Suprapubic skin (tissue), 4 donors: ENCODE data around the gene PDGFB. TPM values are rescaled to one million over a fixed set of nuclear protein-coding genes. Genes with fewer than 3 reads are reported as not detected.

Source experiments
- DNase-seq, 2 donors: peaks; one replicate each; pipeline ENCODE4 v3.0.0-alpha.2; 2019; ENCODE audit warnings: low spot score in 2 of 2
- H3K27ac ChIP-seq: fragments of 200-600 bp; sonication (generic); one replicate; pipeline ENCODE4 v1.5.1; 2019
- H3K27me3 ChIP-seq: fragments of 200-600 bp; sonication (generic); one replicate; pipeline ENCODE4 v1.5.1; 2019
- H3K36me3 ChIP-seq: fragments of 200-600 bp; sonication (generic); one replicate; pipeline ENCODE4 v1.5.1; 2019
- H3K4me1 ChIP-seq: fragments of 200-600 bp; sonication (generic); one replicate; pipeline ENCODE4 v1.5.1; 2019
- H3K4me3 ChIP-seq: fragments of 200-600 bp; sonication (generic); one replicate; pipeline ENCODE4 v1.5.1; 2019; ENCODE audit warnings: mild to moderate bottlenecking
- H3K9me3 ChIP-seq: fragments of 200-600 bp; sonication (generic); one replicate; pipeline ENCODE4 v1.5.1; 2019
- EP300 ChIP-seq: sonication (generic); formaldehyde crosslinking; IDR thresholded peaks from one replicate; pipeline ENCODE4 v1.6.1; 2017; ENCODE audit warnings: antibody characterized with exemption
- POLR2A ChIP-seq, 2 donors: fragments of 450-650 bp; IDR thresholded peaks; one replicate each; pipeline ENCODE4 v1.6.1; 2017; ENCODE audit warnings: antibody characterized with exemption in 2 of 2, mild to moderate bottlenecking in 2 of 2, moderate library complexity in 2 of 2
- POLR2AphosphoS5 ChIP-seq, 3 donors: sonication (generic); formaldehyde crosslinking; IDR thresholded peaks; one replicate each; pipeline ENCODE4 v1.6.1; 2017; ENCODE audit warnings: antibody characterized with exemption in 3 of 3
- WGBS: methylation state at CpG from one replicate; pipeline ENCODE4 v1.1.5; 2018; 5-methylcytosine and 5-hydroxymethylcytosine counted together
- total RNA-seq, 4 donors: library from RNA; depleted of rRNA; stranded (reverse); fragments of >200 nt; gene quantifications; one replicate each; pipeline ENCODE4 v1.1.0, GENCODE V29; 2016
- TF ChIP-seq, protein P1 (sequence below), 2 donors: fragments of 200-600 bp in 1 of 2; fragments of 450-650 bp in 1 of 2; sonication (generic) in 1 of 2; IDR thresholded peaks; one replicate each; pipeline ENCODE4 v1.5.1; 2016 to 2019; ENCODE audit warnings: antibody characterized with exemption in 2 of 2, mild to moderate bottlenecking in 1 of 2, moderate library complexity in 1 of 2

PDGFB gene
- total RNA-seq, 4 donors from 2014 or later = 10.5 to 20.6 (median 12.0) TPM

DNA sequence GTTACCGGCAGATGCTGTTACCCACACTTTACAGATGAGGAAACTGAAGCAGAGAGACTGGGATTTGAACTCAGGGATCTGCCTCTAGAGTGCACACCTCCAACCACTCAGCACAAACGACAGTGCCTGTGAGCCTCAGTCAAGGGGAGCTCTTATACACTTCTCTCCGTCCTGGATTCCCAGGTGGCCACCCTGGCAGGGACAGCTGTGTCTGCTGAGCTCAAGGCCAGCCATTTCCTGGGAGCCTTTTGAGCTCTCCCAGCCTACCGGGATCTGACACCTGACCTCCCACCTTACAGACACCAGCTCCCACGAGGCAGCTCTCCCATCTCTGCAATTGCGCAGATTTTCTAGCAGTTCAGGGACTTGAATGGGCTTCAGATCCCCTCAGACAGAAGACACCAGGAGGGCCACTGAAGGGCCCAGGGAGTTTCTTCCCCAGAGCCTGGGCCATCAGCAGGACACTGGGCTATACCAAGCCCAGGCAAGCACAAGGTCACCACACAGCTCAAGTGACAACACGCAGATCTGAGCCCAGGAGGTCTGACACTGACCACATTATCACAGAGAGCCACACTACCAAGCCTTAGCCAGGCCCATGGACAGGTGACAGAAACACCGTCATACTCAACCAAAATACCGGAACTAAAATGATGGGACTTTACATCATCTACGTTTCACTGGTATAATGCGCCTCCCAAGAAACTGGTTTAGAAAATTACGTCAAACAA lies 17.1 kb downstream of the PDGFB start:
- no peak for DNase-seq
- TF ChIP-seq EP300 (no peak), POLR2A (IDR thresholded peaks at IDR 0.05) (no peak), POLR2AphosphoS5 (IDR thresholded peaks at IDR 0.05) (no peak)
- TF ChIP-seq, protein P1, sequence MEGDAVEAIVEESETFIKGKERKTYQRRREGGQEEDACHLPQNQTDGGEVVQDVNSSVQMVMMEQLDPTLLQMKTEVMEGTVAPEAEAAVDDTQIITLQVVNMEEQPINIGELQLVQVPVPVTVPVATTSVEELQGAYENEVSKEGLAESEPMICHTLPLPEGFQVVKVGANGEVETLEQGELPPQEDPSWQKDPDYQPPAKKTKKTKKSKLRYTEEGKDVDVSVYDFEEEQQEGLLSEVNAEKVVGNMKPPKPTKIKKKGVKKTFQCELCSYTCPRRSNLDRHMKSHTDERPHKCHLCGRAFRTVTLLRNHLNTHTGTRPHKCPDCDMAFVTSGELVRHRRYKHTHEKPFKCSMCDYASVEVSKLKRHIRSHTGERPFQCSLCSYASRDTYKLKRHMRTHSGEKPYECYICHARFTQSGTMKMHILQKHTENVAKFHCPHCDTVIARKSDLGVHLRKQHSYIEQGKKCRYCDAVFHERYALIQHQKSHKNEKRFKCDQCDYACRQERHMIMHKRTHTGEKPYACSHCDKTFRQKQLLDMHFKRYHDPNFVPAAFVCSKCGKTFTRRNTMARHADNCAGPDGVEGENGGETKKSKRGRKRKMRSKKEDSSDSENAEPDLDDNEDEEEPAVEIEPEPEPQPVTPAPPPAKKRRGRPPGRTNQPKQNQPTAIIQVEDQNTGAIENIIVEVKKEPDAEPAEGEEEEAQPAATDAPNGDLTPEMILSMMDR (IDR thresholded peaks at IDR 0.05) = no peak
- 71% methylated on average over 5 of the region's 12 CpGs for WGBS
- Histone ChIP-seq H3K4me1 (peaks cover 10% of the 10 kb centered on the region), H3K27me3 (no peaks in the 10 kb centered on the region), H3K27ac (no peak overlapping the region), H3K36me3 (peaks cover 70% of the 10 kb centered on the region), H3K9me3 (no peaks in the 10 kb centered on the region), H3K4me3 (no peak overlapping the region)

DNA sequence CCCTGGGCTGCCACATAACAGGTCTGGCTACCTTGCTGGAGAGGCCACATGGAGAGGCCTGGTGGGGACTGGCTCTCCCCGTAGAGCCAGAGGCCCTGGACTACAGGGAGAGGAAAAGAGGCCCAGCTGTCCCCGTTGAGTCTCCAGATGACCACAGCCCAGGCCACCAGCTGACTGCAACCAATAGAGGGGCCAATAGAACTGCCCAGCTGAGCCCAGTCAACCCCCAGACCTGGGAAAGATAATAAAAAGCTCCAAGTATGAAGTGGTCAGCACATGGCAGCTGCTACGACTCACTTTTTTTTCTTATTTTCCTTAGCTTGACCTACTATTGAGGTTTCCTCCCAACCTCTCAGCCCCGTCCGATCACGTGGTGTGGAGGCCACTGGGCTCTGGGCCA lies 18.4 kb downstream of the PDGFB start:
- no peak overlapping the region for H3K4me3 ChIP-seq
- H3K9me3 ChIP-seq = no peaks in the 10 kb centered on the region
- no peak overlapping the region for H3K27ac ChIP-seq
- peaks cover 17% of the 10 kb centered on the region for H3K4me1 ChIP-seq
- H3K27me3 ChIP-seq = no peaks in the 10 kb centered on the region
- DNase-seq = no peak
- TF ChIP-seq POLR2AphosphoS5 (IDR thresholded peaks at IDR 0.05) (no peak), EP300 (no peak), POLR2A (IDR thresholded peaks at IDR 0.05) (no peak)
- TF ChIP-seq, protein P1 (IDR thresholded peaks at IDR 0.05) = no peak
- 90% methylated on average over 6 of the region's 6 CpGs for WGBS
- peaks cover 63% of the 10 kb centered on the region for H3K36me3 ChIP-seq

GRCh38 chr22:39225591-39225990 lies 19.2 kb downstream of the PDGFB start:
- no peak for DNase-seq
- WGBS = 89% methylated on average over 7 of the region's 13 CpGs
- H3K36me3 ChIP-seq = peaks cover 55% of the 10 kb centered on the region
- peaks cover 20% of the 10 kb centered on the region for H3K4me1 ChIP-seq
- H3K27ac ChIP-seq = no peak overlapping the region
- no peaks in the 10 kb centered on the region for H3K9me3 ChIP-seq
- TF ChIP-seq, protein P1 (IDR thresholded peaks at IDR 0.05) = no peak
- no peak for TF ChIP-seq POLR2A (IDR thresholded peaks at IDR 0.05)
- TF ChIP-seq EP300 = no peak
- TF ChIP-seq POLR2AphosphoS5 (IDR thresholded peaks at IDR 0.05) = no peak
- no peaks in the 10 kb centered on the region for H3K27me3 ChIP-seq
- H3K4me3 ChIP-seq = no peak overlapping the region

- TF ChIP-seq POLR2A (IDR thresholded peaks at IDR 0.05) (no peak), POLR2AphosphoS5 (IDR thresholded peaks at IDR 0.05) (no peak), EP300 (no peak)
- TF ChIP-seq, protein P1 (IDR thresholded peaks at IDR 0.05) = no peak
- no peaks in the 10 kb centered on the region for H3K9me3 ChIP-seq
- H3K4me3 ChIP-seq = no peak overlapping the region
- H3K27me3 ChIP-seq = no peaks in the 10 kb centered on the region
- no peak overlapping the region for H3K27ac ChIP-seq
- DNase-seq = no peak
- H3K36me3 ChIP-seq = peaks cover 47% of the 10 kb centered on the region
- 83% methylated on average over 6 of the region's 7 CpGs for WGBS
- peaks cover 20% of the 10 kb centered on the region for H3K4me1 ChIP-seq
Observed at GRCh38 chr22:39224550-39224949, 20.2 kb downstream of the PDGFB start.

- TF ChIP-seq POLR2A (IDR thresholded peaks at IDR 0.05) (no peak), POLR2AphosphoS5 (IDR thresholded peaks at IDR 0.05) (peak in 1 of 3 donors; percentile 52)
- TF ChIP-seq, protein P1 (IDR thresholded peaks at IDR 0.05) = no peak
- Histone ChIP-seq H3K27me3 (no peaks in the 10 kb centered on the region), H3K4me1 (peaks cover 20% of the 10 kb centered on the region), H3K36me3 (peaks cover 41% of the 10 kb centered on the region), H3K9me3 (no peaks in the 10 kb centered on the region), H3K27ac (no peak overlapping the region), H3K4me3 (no peak overlapping the region)
- WGBS = 46% methylated on average over 20 of the region's 20 CpGs
- no peak for DNase-seq
Observed at GRCh38 chr22:39223091-39223710, 21.6 kb downstream of the PDGFB start.
